ENCODE results near the gene RHOF. TPM values are rescaled to one million over a fixed set of nuclear protein-coding genes. Genes with fewer than 3 reads are reported as not detected.

The RHOF gene
- total and polyA plus RNA-seq, 11 donors: 18.8 to 45.2 (median 25.7) TPM

- no peak for TF ChIP-seq POLR2A (IDR thresholded peaks at IDR 0.05)
- TF ChIP-seq, protein P1, sequence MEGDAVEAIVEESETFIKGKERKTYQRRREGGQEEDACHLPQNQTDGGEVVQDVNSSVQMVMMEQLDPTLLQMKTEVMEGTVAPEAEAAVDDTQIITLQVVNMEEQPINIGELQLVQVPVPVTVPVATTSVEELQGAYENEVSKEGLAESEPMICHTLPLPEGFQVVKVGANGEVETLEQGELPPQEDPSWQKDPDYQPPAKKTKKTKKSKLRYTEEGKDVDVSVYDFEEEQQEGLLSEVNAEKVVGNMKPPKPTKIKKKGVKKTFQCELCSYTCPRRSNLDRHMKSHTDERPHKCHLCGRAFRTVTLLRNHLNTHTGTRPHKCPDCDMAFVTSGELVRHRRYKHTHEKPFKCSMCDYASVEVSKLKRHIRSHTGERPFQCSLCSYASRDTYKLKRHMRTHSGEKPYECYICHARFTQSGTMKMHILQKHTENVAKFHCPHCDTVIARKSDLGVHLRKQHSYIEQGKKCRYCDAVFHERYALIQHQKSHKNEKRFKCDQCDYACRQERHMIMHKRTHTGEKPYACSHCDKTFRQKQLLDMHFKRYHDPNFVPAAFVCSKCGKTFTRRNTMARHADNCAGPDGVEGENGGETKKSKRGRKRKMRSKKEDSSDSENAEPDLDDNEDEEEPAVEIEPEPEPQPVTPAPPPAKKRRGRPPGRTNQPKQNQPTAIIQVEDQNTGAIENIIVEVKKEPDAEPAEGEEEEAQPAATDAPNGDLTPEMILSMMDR (IDR thresholded peaks at IDR 0.05): no peak
- ATAC-seq: no peak
- H3K9me3 ChIP-seq: no peaks in the 10 kb centered on the region
- no peaks in the 10 kb centered on the region for H3K27me3 ChIP-seq
- H3K4me3 ChIP-seq: peak overlapping the region; percentile 64 to 89 (median 76)
- peak in 3 of 5 donors; percentile 29 to 77 (median 50) for DNase-seq
- H3K27ac ChIP-seq: peak overlapping the region; percentile 90 to 100 (median 100)
- intact Hi-C loops (cut with DNase I): no loop called here
- peaks cover 5 to 51% (median 22%) of the 10 kb centered on the region in 12 donors for H3K4me1 ChIP-seq
- peaks cover 0 to 30% (median 23%) of the 10 kb centered on the region in 9 donors for H3K36me3 ChIP-seq
- 0 to 1% (median 0%) methylated on average over 7 to 63 of the region's 63 CpGs for WGBS, 4 donors
Measured at GRCh38 chr12:121804417-121805111, 11.1 kb upstream of the RHOF start.

GRCh38 chr12:121803861-121804416, 10.5 kb upstream of the RHOF start, which contains the start of gene SETD1B:
TSS of gene SETD1B (plus strand) at chr12:121804009. CDS start at chr12:121804738, 729 bp downstream.
- ATAC-seq: peak in 2 of 4 donors; percentile 22 to 31
- H3K27me3 ChIP-seq: no peaks in the 10 kb centered on the region
- no peaks in the 10 kb centered on the region for H3K9me3 ChIP-seq
- peaks cover 8 to 57% (median 26%) of the 10 kb centered on the region in 12 donors for H3K4me1 ChIP-seq
- peak within 1 kb of the TSS; percentile 64 to 89 (median 78) for H3K4me3 ChIP-seq
- peak within 1 kb of the TSS; percentile 99 to 100 (median 100) for H3K27ac ChIP-seq
- H3K36me3 ChIP-seq: peaks cover 0 to 23% (median 16%) of the 10 kb centered on the region in 9 donors
- intact Hi-C loops (cut with DNase I): no loop called here
- DNase-seq: peak; percentile 75 to 84 (median 80)
- WGBS, 4 donors: 1 to 3% (median 1%) methylated on average over 18 to 74 of the region's 74 CpGs
- peak in 1 of 2 donors; percentile 32 for TF ChIP-seq POLR2A (IDR thresholded peaks at IDR 0.05)
- TF ChIP-seq, protein P1 (IDR thresholded peaks at IDR 0.05): no peak

- peak overlapping the region; percentile 64 to 89 (median 78) for H3K4me3 ChIP-seq
- no peaks in the 10 kb centered on the region for H3K9me3 ChIP-seq
- H3K4me1 ChIP-seq: peaks cover 16 to 66% (median 35%) of the 10 kb centered on the region in 12 donors
- WGBS, 4 donors: 0 to 1% (median 0%) methylated on average over 52 to 65 of the region's 65 CpGs
- intact Hi-C loops (cut with DNase I): no loop called here
- ATAC-seq (peak; percentile 36 to 64 (median 44)), DNase-seq (peak; percentile 89 to 95 (median 90))
- TF ChIP-seq, protein P1 (IDR thresholded peaks at IDR 0.05): peak in 1 of 12 donors; percentile 6
- peak; percentile 94 to 96 for TF ChIP-seq POLR2A (IDR thresholded peaks at IDR 0.05)
- peaks cover 0 to 23% (median 8%) of the 10 kb centered on the region in 9 donors for H3K36me3 ChIP-seq
- peak overlapping the region; percentile 99 to 100 (median 100) for H3K27ac ChIP-seq
- no peaks in the 10 kb centered on the region for H3K27me3 ChIP-seq
Measured at GRCh38 chr12:121802843-121803698, 9.6 kb upstream of the RHOF start.

Measured in heart left ventricle (tissue), 16 donors.